Amygdala (tissue), 56 donors: Measurements from ENCODE around the gene CRIP1.

ENCODE experiments used
- DNase-seq, 56 donors: peaks; one replicate each; lab custom pipeline; 2025; lab: John Stamatoyannopoulos, UW

Gene CRIP1

GRCh38 chr14:105469456-105470349 is 17.0 kb upstream of the CRIP1 start:
- no peak for DNase-seq

- DNase-seq = no peak
Measured at GRCh38 chr14:105470350-105471296, 16.1 kb upstream of the CRIP1 start.

- DNase-seq = peak in 8 of 56 donors; percentile 4 to 43 (median 18)
Measured at GRCh38 chr14:105471297-105471821, 15.3 kb upstream of the CRIP1 start.

- DNase-seq = no peak
Measured at GRCh38 chr14:105471823-105472485, 14.7 kb upstream of the CRIP1 start.

- DNase-seq = no peak
Measured at GRCh38 chr14:105472486-105472991, 14.1 kb upstream of the CRIP1 start.

GRCh38 chr14:105473033-105473676 is 13.5 kb upstream of the CRIP1 start:
- peak in 1 of 56 donors; percentile 17 for DNase-seq

- DNase-seq = peak in 37 of 56 donors; percentile 17 to 79 (median 49)
Measured at GRCh38 chr14:105473677-105474482, 12.8 kb upstream of the CRIP1 start.

- DNase-seq = peak in 7 of 56 donors; percentile 28 to 57 (median 40)
Measured at GRCh38 chr14:105474483-105475268, 12.0 kb upstream of the CRIP1 start, which contains the start of gene CRIP2. Gene CRIP2, plus strand, starts transcription at chr14:105474821. Its CDS starts 42 bp downstream, at chr14:105474863.

- peak in 4 of 56 donors; percentile 39 to 62 (median 50) for DNase-seq
Measured at GRCh38 chr14:105475269-105476096, 11.2 kb upstream of the CRIP1 start.

- peak in 55 of 56 donors; percentile 45 to 90 (median 81) for DNase-seq
Measured at GRCh38 chr14:105476097-105476830, 10.4 kb upstream of the CRIP1 start.

GRCh38 chr14:105476831-105477659 is 9.6 kb upstream of the CRIP1 start:
- no peak for DNase-seq

- DNase-seq = peak in 2 of 56 donors; percentile 16 to 25
Measured at GRCh38 chr14:105477660-105478397, 8.9 kb upstream of the CRIP1 start.

GRCh38 chr14:105478398-105479251 is 8.1 kb upstream of the CRIP1 start:
- no peak for DNase-seq
